ENCODE data around the gene CISH.

The CISH gene

DNA sequence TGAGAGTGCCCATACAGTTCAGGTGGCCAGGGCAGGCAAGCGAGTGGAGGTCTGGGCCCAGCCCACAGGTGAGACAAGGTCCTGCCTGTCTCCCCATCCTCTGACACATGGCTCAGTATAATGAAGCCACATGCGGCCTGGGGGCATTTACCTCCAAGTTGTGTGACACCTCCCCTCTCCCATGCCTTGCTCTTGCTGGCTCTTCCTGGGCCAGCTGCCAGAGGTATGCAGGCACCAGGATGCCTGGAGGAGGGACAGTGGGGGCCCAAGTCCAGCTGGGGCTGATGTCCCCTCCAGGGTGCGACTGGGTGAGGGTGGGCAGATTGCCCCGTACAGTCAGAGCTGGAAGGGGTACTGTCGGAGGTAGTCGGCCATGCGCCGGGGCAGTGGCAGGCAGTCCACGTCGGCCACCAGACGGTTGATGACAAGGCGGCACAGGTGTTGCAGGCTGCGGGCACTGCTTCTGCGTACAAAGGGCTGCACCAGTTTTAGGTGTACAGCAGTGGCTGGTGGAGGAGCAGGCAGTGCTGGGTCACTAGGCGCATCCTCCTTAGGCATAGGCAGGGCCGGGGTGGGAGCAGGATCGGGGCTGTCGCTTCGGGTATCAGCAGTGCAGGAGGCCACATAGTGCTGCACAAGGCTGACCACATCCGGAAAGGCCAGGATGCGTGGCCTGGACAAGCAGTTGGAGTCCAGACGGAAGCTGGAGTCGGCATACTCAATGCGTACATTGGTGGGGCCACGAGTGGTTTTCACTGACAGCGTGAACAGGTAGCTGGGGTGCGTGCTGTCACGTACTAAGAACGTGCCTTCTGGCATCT lies 4.1 kb downstream of the CISH start:
- H3K79me2 ChIP-seq (ENCODE audit: insufficient read depth, low read length): no peaks in the 10 kb centered on the region
- H2AFZ ChIP-seq (ENCODE audit: low read length): no peak overlapping the region
- no peaks in the 10 kb centered on the region for H3K36me3 ChIP-seq (ENCODE audit: insufficient read depth, low read length)
- TF ChIP-seq, protein P1, sequence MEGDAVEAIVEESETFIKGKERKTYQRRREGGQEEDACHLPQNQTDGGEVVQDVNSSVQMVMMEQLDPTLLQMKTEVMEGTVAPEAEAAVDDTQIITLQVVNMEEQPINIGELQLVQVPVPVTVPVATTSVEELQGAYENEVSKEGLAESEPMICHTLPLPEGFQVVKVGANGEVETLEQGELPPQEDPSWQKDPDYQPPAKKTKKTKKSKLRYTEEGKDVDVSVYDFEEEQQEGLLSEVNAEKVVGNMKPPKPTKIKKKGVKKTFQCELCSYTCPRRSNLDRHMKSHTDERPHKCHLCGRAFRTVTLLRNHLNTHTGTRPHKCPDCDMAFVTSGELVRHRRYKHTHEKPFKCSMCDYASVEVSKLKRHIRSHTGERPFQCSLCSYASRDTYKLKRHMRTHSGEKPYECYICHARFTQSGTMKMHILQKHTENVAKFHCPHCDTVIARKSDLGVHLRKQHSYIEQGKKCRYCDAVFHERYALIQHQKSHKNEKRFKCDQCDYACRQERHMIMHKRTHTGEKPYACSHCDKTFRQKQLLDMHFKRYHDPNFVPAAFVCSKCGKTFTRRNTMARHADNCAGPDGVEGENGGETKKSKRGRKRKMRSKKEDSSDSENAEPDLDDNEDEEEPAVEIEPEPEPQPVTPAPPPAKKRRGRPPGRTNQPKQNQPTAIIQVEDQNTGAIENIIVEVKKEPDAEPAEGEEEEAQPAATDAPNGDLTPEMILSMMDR (conservative IDR thresholded peaks at IDR 0.05; ENCODE audit: low read length): no peak
- no peak for TF ChIP-seq EZH2phosphoT487 (IDR thresholded peaks at IDR 0.05; ENCODE audit: borderline replicate concordance)
- H3K4me2 ChIP-seq (ENCODE audit: low read depth, low read length, poor library complexity, severe bottlenecking): no peak overlapping the region
- H3K4me3 ChIP-seq (ENCODE audit: low read length, poor library complexity, severe bottlenecking): no peak overlapping the region
- no peaks in the 10 kb centered on the region for H3F3A ChIP-seq (ENCODE audit: low read depth)
- H3K9me3 ChIP-seq (ENCODE audit: insufficient read depth, low read depth, low read length): no peaks in the 10 kb centered on the region
- H3K4me1 ChIP-seq (ENCODE audit: insufficient read depth, low read length, poor library complexity, severe bottlenecking): peaks cover 16% of the 10 kb centered on the region
- H3K9me2 ChIP-seq (replicated peaks; ENCODE audit: low read depth, low read length): no peaks in the 10 kb centered on the region
- no peaks in the 10 kb centered on the region for H4K20me1 ChIP-seq (ENCODE audit: insufficient read depth, low read length, poor library complexity, severe bottlenecking)
- no peaks in the 10 kb centered on the region for H3K27me3 ChIP-seq (ENCODE audit: insufficient read depth, low read length, poor library complexity, severe bottlenecking)
- no peak overlapping the region for H3K9ac ChIP-seq (ENCODE audit: low read depth, low read length, poor library complexity, severe bottlenecking)

DNA sequence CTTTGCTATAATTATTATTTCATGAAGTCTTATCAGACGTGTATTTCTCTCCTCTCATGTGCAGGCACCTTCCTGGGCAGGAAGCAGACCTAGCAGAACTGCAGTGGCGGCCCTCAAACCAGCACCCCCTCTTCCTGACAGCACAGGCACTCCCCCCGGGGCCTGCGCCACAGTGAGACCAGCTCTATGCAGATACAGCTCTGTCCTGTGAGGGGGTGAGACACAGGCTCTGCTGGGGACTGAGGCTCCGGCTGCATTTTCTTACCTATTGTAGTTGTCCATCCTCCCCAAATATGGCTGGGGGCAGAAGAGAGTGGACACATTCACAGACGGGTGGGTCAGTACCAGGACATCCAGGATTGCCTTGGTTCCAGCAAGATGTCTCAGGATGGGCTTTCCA lies 5.0 kb downstream of the CISH start:
- H3K27me3 ChIP-seq (ENCODE audit: insufficient read depth, low read length, poor library complexity, severe bottlenecking): no peaks in the 10 kb centered on the region
- H3K9me3 ChIP-seq (ENCODE audit: insufficient read depth, low read depth, low read length): no peaks in the 10 kb centered on the region
- no peaks in the 10 kb centered on the region for H3F3A ChIP-seq (ENCODE audit: low read depth)
- H3K36me3 ChIP-seq (ENCODE audit: insufficient read depth, low read length): no peaks in the 10 kb centered on the region
- peaks cover 10% of the 10 kb centered on the region for H3K4me1 ChIP-seq (ENCODE audit: insufficient read depth, low read length, poor library complexity, severe bottlenecking)
- no peak for TF ChIP-seq EZH2phosphoT487 (IDR thresholded peaks at IDR 0.05; ENCODE audit: borderline replicate concordance)
- TF ChIP-seq, protein P1 (conservative IDR thresholded peaks at IDR 0.05; ENCODE audit: low read length): no peak
- no peaks in the 10 kb centered on the region for H3K79me2 ChIP-seq (ENCODE audit: insufficient read depth, low read length)
- no peak overlapping the region for H3K9ac ChIP-seq (ENCODE audit: low read depth, low read length, poor library complexity, severe bottlenecking)
- H3K9me2 ChIP-seq (replicated peaks; ENCODE audit: low read depth, low read length): no peaks in the 10 kb centered on the region
- H3K4me2 ChIP-seq (ENCODE audit: low read depth, low read length, poor library complexity, severe bottlenecking): no peak overlapping the region
- H2AFZ ChIP-seq (ENCODE audit: low read length): no peak overlapping the region
- H4K20me1 ChIP-seq (ENCODE audit: insufficient read depth, low read length, poor library complexity, severe bottlenecking): no peaks in the 10 kb centered on the region
- H3K4me3 ChIP-seq (ENCODE audit: low read length, poor library complexity, severe bottlenecking): no peak overlapping the region

DNA sequence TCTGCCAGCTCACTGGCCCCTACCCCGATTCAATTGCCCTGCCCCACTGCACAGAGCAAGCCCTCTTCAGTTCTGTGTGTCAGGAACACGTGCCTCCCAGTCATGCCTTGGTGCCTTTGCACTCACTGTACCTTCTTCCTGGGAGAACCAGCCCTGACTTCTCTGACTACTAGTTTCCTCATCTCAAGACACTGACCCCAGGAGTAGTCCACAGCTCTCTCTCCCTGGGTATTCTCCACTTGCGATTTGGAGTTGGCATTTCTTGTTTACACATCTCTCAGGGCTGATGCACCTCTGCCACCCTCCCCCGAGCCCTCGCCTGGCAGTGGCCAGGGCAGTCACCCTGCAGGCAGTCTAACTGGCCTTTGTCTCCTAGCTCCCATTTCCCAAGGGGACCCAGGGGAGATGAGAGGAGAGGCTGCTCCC lies 5.7 kb downstream of the CISH start:
- no peak for TF ChIP-seq EZH2phosphoT487 (IDR thresholded peaks at IDR 0.05; ENCODE audit: borderline replicate concordance)
- TF ChIP-seq, protein P1 (conservative IDR thresholded peaks at IDR 0.05; ENCODE audit: low read length): no peak
- no peaks in the 10 kb centered on the region for H4K20me1 ChIP-seq (ENCODE audit: insufficient read depth, low read length, poor library complexity, severe bottlenecking)
- H3K9me2 ChIP-seq (replicated peaks; ENCODE audit: low read depth, low read length): no peaks in the 10 kb centered on the region
- no peaks in the 10 kb centered on the region for H3K79me2 ChIP-seq (ENCODE audit: insufficient read depth, low read length)
- no peaks in the 10 kb centered on the region for H3K27me3 ChIP-seq (ENCODE audit: insufficient read depth, low read length, poor library complexity, severe bottlenecking)
- peaks cover 4% of the 10 kb centered on the region for H3K4me1 ChIP-seq (ENCODE audit: insufficient read depth, low read length, poor library complexity, severe bottlenecking)
- H3K4me2 ChIP-seq (ENCODE audit: low read depth, low read length, poor library complexity, severe bottlenecking): no peak overlapping the region
- no peak overlapping the region for H2AFZ ChIP-seq (ENCODE audit: low read length)
- H3K36me3 ChIP-seq (ENCODE audit: insufficient read depth, low read length): no peaks in the 10 kb centered on the region
- H3K9ac ChIP-seq (ENCODE audit: low read depth, low read length, poor library complexity, severe bottlenecking): no peak overlapping the region
- no peaks in the 10 kb centered on the region for H3K9me3 ChIP-seq (ENCODE audit: insufficient read depth, low read depth, low read length)
- H3F3A ChIP-seq (ENCODE audit: low read depth): no peaks in the 10 kb centered on the region
- no peak overlapping the region for H3K4me3 ChIP-seq (ENCODE audit: low read length, poor library complexity, severe bottlenecking)
